Naive thymus-derived CD8-positive, alpha-beta T cell (primary cell): ENCODE measurements around the gene DVL3. TPM values are rescaled to one million over a fixed set of nuclear protein-coding genes. Genes with fewer than 3 reads are reported as not detected.
"Not testable (repeated sequence)": the region's sequence is repeated elsewhere in the genome, so short reads cannot be mapped to it uniquely, and the experiment has no call there.

ENCODE experiments used
- ATAC-seq, 2 donors: fragments of 150-1000 bp; cut with Tn5 transposase in 1 of 2; sonication (Bioruptor Pico), chemical (Tn5 transposase) in 1 of 2; 1 replicate in 1 of 2; 2 replicates in 1 of 2; pipeline ENCODE4 v1.10.0; 2021; ENCODE audit warnings: mild to moderate bottlenecking in 2 of 2, moderate library complexity in 2 of 2
- POLR2A ChIA-PET: fragments of 350-600 bp; sonication (Branson Sonifier 250); formaldehyde crosslinking; loops from one replicate; lab custom pipeline; 2021; ENCODE audit warnings: antibody characterized with exemption; lab: Charles Lee
- DNase-seq, 10 donors: peaks; one replicate each; pipeline versions ENCODE4 v3.0.0 to v3.0.0-alpha.2; 2020 to 2022
- H3K27ac Mint-ChIP-seq, 10 donors: one replicate each; pipeline ENCODE4 v1.8.0; 2020 to 2022; ENCODE audit warnings: mild to moderate bottlenecking in 10 of 10, mixed read lengths in 10 of 10, moderate library complexity in 4 of 10, inconsistent platforms in 1 of 10
- H3K27me3 Mint-ChIP-seq, 5 donors: one replicate each; pipeline ENCODE4 v1.8.0; 2021 to 2022; ENCODE audit warnings: mixed read lengths in 5 of 5
- H3K36me3 Mint-ChIP-seq, 3 donors: one replicate each; pipeline ENCODE4 v1.8.0; 2020 to 2022; ENCODE audit warnings: mixed read lengths in 3 of 3, mild to moderate bottlenecking in 2 of 3, inconsistent platforms in 1 of 3
- H3K4me1 Mint-ChIP-seq, 4 donors: one replicate each; pipeline ENCODE4 v1.8.0; 2021 to 2022; ENCODE audit warnings: mixed read lengths in 4 of 4
- H3K4me3 Mint-ChIP-seq, 10 donors: one replicate each; pipeline ENCODE4 v1.8.0; 2020 to 2022; ENCODE audit warnings: mild to moderate bottlenecking in 10 of 10, mixed read lengths in 10 of 10, moderate library complexity in 6 of 10, inconsistent platforms in 1 of 10
- H3K9me3 Mint-ChIP-seq, 9 donors: one replicate each; pipeline ENCODE4 v1.8.0; 2020 to 2022; ENCODE audit warnings: mixed read lengths in 9 of 9, mild to moderate bottlenecking in 3 of 9, inconsistent platforms in 1 of 9, moderate library complexity in 1 of 9
- polyA plus RNA-seq, 3 donors: library from polyadenylated mRNA; unstranded; fragments of 300-500 nt; fragmentation: Illumina TruSeq; gene quantifications; one replicate each; pipeline ENCODE4 v1.2.3, GENCODE V29; 2021
- total RNA-seq, 8 experiments: library from RNA in 2 of 8; stranded (reverse) in 2 of 8; gene quantifications; one replicate each; pipeline ENCODE4 v1.2.3 and lab custom pipeline; 2021 to 2026

DVL3 gene
- total and polyA plus RNA-seq, 5 experiments from 2014 or later = 3.0 to 50.4 (median 10.8) TPM

- POLR2A ChIA-PET = no interaction called here
- peaks cover 24 to 48% (median 44%) of the 10 kb centered on the region in 4 donors for H3K4me1 Mint-ChIP-seq
- DNase-seq (no peak), ATAC-seq (no peak)
- peaks cover 0 to 3% (median 0%) of the 10 kb centered on the region in 3 donors for H3K36me3 Mint-ChIP-seq
- peak overlapping the region; percentile 84 to 99 (median 96) for H3K4me3 Mint-ChIP-seq
- peak overlapping the region in 9 of 10 donors; percentile 21 to 86 (median 40) for H3K27ac Mint-ChIP-seq
- H3K9me3 Mint-ChIP-seq = no peaks in the 10 kb centered on the region
- H3K27me3 Mint-ChIP-seq = no peaks in the 10 kb centered on the region
Observed at GRCh38 chr3:184157206-184157605, 2.0 kb downstream of the DVL3 start.

GRCh38 chr3:184158404-184158803, 3.2 kb downstream of the DVL3 start:
- Mint-ChIP-seq H3K4me1 (peaks cover 24 to 48% (median 44%) of the 10 kb centered on the region in 4 donors), H3K27me3 (no peaks in the 10 kb centered on the region), H3K4me3 (no peak overlapping the region), H3K27ac (peak overlapping the region in 2 of 10 donors; percentile 5 to 81), H3K9me3 (no peaks in the 10 kb centered on the region), H3K36me3 (peaks cover 0 to 13% (median 0%) of the 10 kb centered on the region in 3 donors)
- DNase-seq (no peak), ATAC-seq (no peak)
- POLR2A ChIA-PET = no interaction called here

- peak overlapping the region in 1 of 10 donors; percentile 25 for H3K27ac Mint-ChIP-seq
- DNase-seq (no peak), ATAC-seq (no peak)
- H3K36me3 Mint-ChIP-seq = peaks cover 0 to 27% (median 0%) of the 10 kb centered on the region in 3 donors
- no peak overlapping the region for H3K4me3 Mint-ChIP-seq
- H3K27me3 Mint-ChIP-seq = no peaks in the 10 kb centered on the region
- no peaks in the 10 kb centered on the region for H3K9me3 Mint-ChIP-seq
- POLR2A ChIA-PET = no interaction called here
- H3K4me1 Mint-ChIP-seq = peaks cover 27 to 48% (median 41%) of the 10 kb centered on the region in 4 donors
Observed at GRCh38 chr3:184160456-184160855, 5.3 kb downstream of the DVL3 start.

- ATAC-seq, DNase-seq, POLR2A ChIA-PET, H3K4me3 Mint-ChIP-seq, H3K9me3 Mint-ChIP-seq, H3K27me3 Mint-ChIP-seq: not testable (repeated sequence)
- peaks cover 0 to 35% (median 3%) of the 10 kb centered on the region in 3 donors for H3K36me3 Mint-ChIP-seq
- H3K27ac Mint-ChIP-seq = peak overlapping the region in 1 of 10 donors; percentile 25
- peaks cover 17 to 28% (median 24%) of the 10 kb centered on the region in 4 donors for H3K4me1 Mint-ChIP-seq
Observed at GRCh38 chr3:184162571-184163070, 7.4 kb downstream of the DVL3 start.

GRCh38 chr3:184164648-184165330, 9.6 kb downstream of the DVL3 start:
- H3K27ac Mint-ChIP-seq = no peak overlapping the region
- POLR2A ChIA-PET = no interaction called here

GRCh38 chr3:184165543-184165942, 10.4 kb downstream of the DVL3 start:
- POLR2A ChIA-PET = no interaction called here
- Mint-ChIP-seq H3K27ac (no peak overlapping the region), H3K27me3 (no peaks in the 10 kb centered on the region), H3K9me3 (no peaks in the 10 kb centered on the region), H3K36me3 (peaks cover 0 to 46% (median 3%) of the 10 kb centered on the region in 3 donors), H3K4me3 (no peak overlapping the region), H3K4me1 (peaks cover 3 to 13% (median 10%) of the 10 kb centered on the region in 4 donors)
- DNase-seq = no peak
- ATAC-seq = no peak

More at GRCh38 chr3:184164648-184165330, 9.6 kb downstream of the DVL3 start:
- Mint-ChIP-seq H3K9me3 (no peaks in the 10 kb centered on the region), H3K27me3 (no peaks in the 10 kb centered on the region), H3K4me3 (no peak overlapping the region), H3K4me1 (peaks cover 9 to 19% (median 15%) of the 10 kb centered on the region in 4 donors), H3K36me3 (peaks cover 0 to 42% (median 3%) of the 10 kb centered on the region in 3 donors)
- ATAC-seq (no peak), DNase-seq (no peak)

GRCh38 chr3:184166671-184167070, 11.5 kb downstream of the DVL3 start:
- POLR2A ChIA-PET = no interaction called here
- DNase-seq (no peak), ATAC-seq (no peak)
- Mint-ChIP-seq H3K27ac (no peak overlapping the region), H3K36me3 (peaks cover 0 to 49% (median 7%) of the 10 kb centered on the region in 3 donors), H3K4me1 (peaks cover 0 to 12% (median 4%) of the 10 kb centered on the region in 4 donors), H3K4me3 (no peak overlapping the region), H3K27me3 (no peaks in the 10 kb centered on the region), H3K9me3 (no peaks in the 10 kb centered on the region)

- H3K4me3 Mint-ChIP-seq = no peak overlapping the region
- H3K36me3 Mint-ChIP-seq = peaks cover 0 to 41% (median 7%) of the 10 kb centered on the region in 3 donors
- POLR2A ChIA-PET = no interaction called here
- no peak overlapping the region for H3K27ac Mint-ChIP-seq
- peaks cover 0 to 9% (median 2%) of the 10 kb centered on the region in 4 donors for H3K4me1 Mint-ChIP-seq
- no peaks in the 10 kb centered on the region for H3K9me3 Mint-ChIP-seq
- DNase-seq (no peak), ATAC-seq (no peak)
- H3K27me3 Mint-ChIP-seq = no peaks in the 10 kb centered on the region
Observed at GRCh38 chr3:184167786-184168185, 12.6 kb downstream of the DVL3 start.

- H3K36me3 Mint-ChIP-seq = peaks cover 0 to 35% (median 7%) of the 10 kb centered on the region in 3 donors
- H3K27me3 Mint-ChIP-seq = no peaks in the 10 kb centered on the region
- POLR2A ChIA-PET = interaction anchor here (1.4 kb wide), 1 partner anchor 18 kb away, joined by 3 read pairs; the partner anchor contains the start of gene ABCF3
- no peak overlapping the region for H3K27ac Mint-ChIP-seq
- no peak for DNase-seq
- no peak overlapping the region for H3K4me3 Mint-ChIP-seq
- ATAC-seq = no peak
- no peaks in the 10 kb centered on the region for H3K9me3 Mint-ChIP-seq
- H3K4me1 Mint-ChIP-seq = peaks cover 0 to 12% (median 2%) of the 10 kb centered on the region in 4 donors
Observed at GRCh38 chr3:184168363-184169120, 13.4 kb downstream of the DVL3 start.

GRCh38 chr3:184169896-184170875, 15.0 kb downstream of the DVL3 start:
- Mint-ChIP-seq H3K36me3 (peaks cover 0 to 22% (median 7%) of the 10 kb centered on the region in 3 donors), H3K27me3 (no peaks in the 10 kb centered on the region), H3K4me3 (no peak overlapping the region), H3K4me1 (peaks cover 5 to 8% (median 7%) of the 10 kb centered on the region in 4 donors), H3K9me3 (no peaks in the 10 kb centered on the region), H3K27ac (no peak overlapping the region)
- DNase-seq (no peak), ATAC-seq (no peak)
- POLR2A ChIA-PET = interaction anchor here (0.5 to 1.4 kb wide), 2 partner anchors 16 to 18 kb away, joined by 3 read pairs; partner anchors contain the start of gene ABCF3

GRCh38 chr3:184171562-184171961, 16.4 kb downstream of the DVL3 start:
- ATAC-seq (no peak), DNase-seq (no peak)
- H3K27ac Mint-ChIP-seq = peak overlapping the region in 2 of 10 donors; percentile 11 to 37
- H3K36me3 Mint-ChIP-seq = peaks cover 0 to 17% (median 6%) of the 10 kb centered on the region in 3 donors
- H3K4me3 Mint-ChIP-seq = no peak overlapping the region
- no peaks in the 10 kb centered on the region for H3K9me3 Mint-ChIP-seq
- peaks cover 14 to 22% (median 19%) of the 10 kb centered on the region in 4 donors for H3K4me1 Mint-ChIP-seq
- POLR2A ChIA-PET = interaction anchor here (1.8 kb wide), 1 partner anchor 36 kb away, joined by 6 read pairs; the partner anchor contains the start of gene EIF2B5
- no peaks in the 10 kb centered on the region for H3K27me3 Mint-ChIP-seq
